ENCODE measurements around the gene ZCCHC13.
"Not testable (repeated sequence)": the region's sequence is repeated elsewhere in the genome, so short reads cannot be mapped to it uniquely, and the experiment has no call there.

The ZCCHC13 gene

GRCh38 chrX:74304016-74304415 is at the start of gene ZCCHC13:
Gene ZCCHC13 (plus strand): TSS chrX:74304180. CDS start chrX:74304267, 87 bp downstream.
- no peak for DNase-seq (ENCODE audit: low read depth)

GRCh38 chrX:74258111-74258510 is 45.9 kb upstream of the ZCCHC13 start:
- DNase-seq (ENCODE audit: low read depth), result not testable (repeated sequence)

GRCh38 chrX:74259885-74260491 is 44.0 kb upstream of the ZCCHC13 start:
- DNase-seq (ENCODE audit: low read depth), result no peak

GRCh38 chrX:74262452-74263209 is 41.3 kb upstream of the ZCCHC13 start:
- no peak for DNase-seq (ENCODE audit: low read depth)

GRCh38 chrX:74270393-74270792 is 33.6 kb upstream of the ZCCHC13 start:
- DNase-seq (ENCODE audit: low read depth), result no peak

- no peak for DNase-seq (ENCODE audit: low read depth)
Measured at GRCh38 chrX:74272230-74272629, 31.8 kb upstream of the ZCCHC13 start.

- DNase-seq (ENCODE audit: low read depth), result no peak
Measured at GRCh38 chrX:74274516-74274915, 29.5 kb upstream of the ZCCHC13 start.

GRCh38 chrX:74277320-74277719 is 26.7 kb upstream of the ZCCHC13 start:
- no peak for DNase-seq (ENCODE audit: low read depth)

GRCh38 chrX:74277846-74278245 is 26.1 kb upstream of the ZCCHC13 start:
- no peak for DNase-seq (ENCODE audit: low read depth)

GRCh38 chrX:74280759-74281158 is 23.2 kb upstream of the ZCCHC13 start:
- no peak for DNase-seq (ENCODE audit: low read depth)

GRCh38 chrX:74284391-74284952 is 19.5 kb upstream of the ZCCHC13 start:
- DNase-seq (ENCODE audit: low read depth), result no peak

- no peak for DNase-seq (ENCODE audit: low read depth)
Measured at GRCh38 chrX:74286950-74287740, 16.8 kb upstream of the ZCCHC13 start.

- DNase-seq (ENCODE audit: low read depth), result no peak
Measured at GRCh38 chrX:74291577-74291963, 12.4 kb upstream of the ZCCHC13 start.

- peak; percentile 77 for DNase-seq (ENCODE audit: low read depth)
Measured at GRCh38 chrX:74291964-74292807, 11.8 kb upstream of the ZCCHC13 start.

GRCh38 chrX:74292808-74293123 is 11.2 kb upstream of the ZCCHC13 start:
- DNase-seq (ENCODE audit: low read depth), result no peak

GRCh38 chrX:74293343-74293946 is 10.5 kb upstream of the ZCCHC13 start:
- DNase-seq (ENCODE audit: low read depth), result peak; percentile 61

GRCh38 chrX:74295101-74295500 is 8.9 kb upstream of the ZCCHC13 start:
- no peak for DNase-seq (ENCODE audit: low read depth)

GRCh38 chrX:74297766-74298165 is 6.2 kb upstream of the ZCCHC13 start:
- no peak for DNase-seq (ENCODE audit: low read depth)

GRCh38 chrX:74300869-74301268 is 3.1 kb upstream of the ZCCHC13 start:
- DNase-seq (ENCODE audit: low read depth), result no peak

GRCh38 chrX:74318672-74319071 is 14.7 kb downstream of the ZCCHC13 start:
- no peak for DNase-seq (ENCODE audit: low read depth)

GRCh38 chrX:74319321-74319720 is 15.3 kb downstream of the ZCCHC13 start:
- DNase-seq (ENCODE audit: low read depth), result not testable (repeated sequence)
